ENCODE data around the gene ID3.

Gene ID3, protein sequence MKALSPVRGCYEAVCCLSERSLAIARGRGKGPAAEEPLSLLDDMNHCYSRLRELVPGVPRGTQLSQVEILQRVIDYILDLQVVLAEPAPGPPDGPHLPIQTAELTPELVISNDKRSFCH

DNA sequence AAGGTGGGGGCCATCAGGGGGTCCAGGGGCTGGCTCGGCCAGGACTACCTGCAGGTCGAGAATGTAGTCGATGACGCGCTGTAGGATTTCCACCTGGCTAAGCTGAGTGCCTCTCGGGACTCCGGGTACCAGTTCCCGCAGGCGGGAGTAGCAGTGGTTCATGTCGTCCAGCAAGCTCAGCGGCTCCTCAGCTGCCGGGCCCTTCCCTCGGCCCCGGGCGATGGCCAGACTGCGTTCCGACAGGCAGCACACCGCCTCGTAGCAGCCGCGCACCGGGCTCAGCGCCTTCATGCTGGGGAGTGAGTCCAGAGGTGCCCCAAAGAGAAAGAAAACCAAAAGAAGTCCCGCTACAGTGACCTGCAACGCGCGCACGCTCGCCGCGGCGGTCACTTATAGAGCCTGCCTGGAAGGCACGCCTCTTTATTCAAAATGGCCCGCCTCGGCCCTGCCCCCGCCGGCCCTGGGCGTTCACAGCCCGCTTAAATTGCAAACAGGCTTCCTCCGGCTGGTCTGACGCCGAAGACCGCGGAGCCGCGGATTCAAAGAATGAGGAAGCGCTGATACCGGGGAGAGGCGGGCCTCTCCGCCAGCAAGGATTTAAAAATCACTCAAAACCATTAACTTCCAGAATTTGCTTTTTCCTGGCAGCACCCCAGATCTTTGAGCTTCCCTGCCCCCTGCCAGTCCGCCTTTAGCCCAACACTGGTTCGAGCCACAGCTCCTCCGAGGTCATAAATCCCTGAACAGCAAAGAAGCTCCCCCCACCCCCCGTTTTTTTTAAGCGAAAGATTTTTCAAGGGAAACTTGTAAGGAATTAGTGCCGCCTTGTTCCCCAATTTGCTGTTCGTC is at the start of gene ID3:
ID3 (minus strand) TSS at position 366 of the 849 bp plus-strand sequence; CDS start at position 291, 75 bp downstream.
- in situ Hi-C loops (cut with MboI; ENCODE audit: low sequenced_read_pairs) = no loop called here

DNA sequence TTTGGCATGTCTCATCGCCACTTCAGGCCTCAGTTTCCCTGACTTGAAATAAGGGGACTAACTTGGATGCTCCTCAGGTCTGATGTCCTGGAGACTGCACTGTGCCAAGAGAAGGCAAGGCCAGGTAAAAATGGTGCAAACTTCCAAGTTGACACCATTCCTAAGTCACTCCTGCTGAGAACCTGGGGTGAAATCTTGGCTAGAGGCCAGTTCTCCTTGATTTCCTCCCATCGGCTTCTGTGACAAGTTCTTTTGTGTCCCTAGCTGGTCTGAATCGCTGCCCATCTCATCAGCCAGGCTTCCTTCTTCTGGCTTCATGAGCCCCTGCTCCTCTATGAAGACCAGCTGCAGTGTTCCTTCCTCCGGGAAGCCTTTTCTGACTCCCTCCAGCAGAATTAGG is 48.6 kb upstream of the ID3 start:
- in situ Hi-C loops (cut with MboI; ENCODE audit: low sequenced_read_pairs) = no loop called here

DNA sequence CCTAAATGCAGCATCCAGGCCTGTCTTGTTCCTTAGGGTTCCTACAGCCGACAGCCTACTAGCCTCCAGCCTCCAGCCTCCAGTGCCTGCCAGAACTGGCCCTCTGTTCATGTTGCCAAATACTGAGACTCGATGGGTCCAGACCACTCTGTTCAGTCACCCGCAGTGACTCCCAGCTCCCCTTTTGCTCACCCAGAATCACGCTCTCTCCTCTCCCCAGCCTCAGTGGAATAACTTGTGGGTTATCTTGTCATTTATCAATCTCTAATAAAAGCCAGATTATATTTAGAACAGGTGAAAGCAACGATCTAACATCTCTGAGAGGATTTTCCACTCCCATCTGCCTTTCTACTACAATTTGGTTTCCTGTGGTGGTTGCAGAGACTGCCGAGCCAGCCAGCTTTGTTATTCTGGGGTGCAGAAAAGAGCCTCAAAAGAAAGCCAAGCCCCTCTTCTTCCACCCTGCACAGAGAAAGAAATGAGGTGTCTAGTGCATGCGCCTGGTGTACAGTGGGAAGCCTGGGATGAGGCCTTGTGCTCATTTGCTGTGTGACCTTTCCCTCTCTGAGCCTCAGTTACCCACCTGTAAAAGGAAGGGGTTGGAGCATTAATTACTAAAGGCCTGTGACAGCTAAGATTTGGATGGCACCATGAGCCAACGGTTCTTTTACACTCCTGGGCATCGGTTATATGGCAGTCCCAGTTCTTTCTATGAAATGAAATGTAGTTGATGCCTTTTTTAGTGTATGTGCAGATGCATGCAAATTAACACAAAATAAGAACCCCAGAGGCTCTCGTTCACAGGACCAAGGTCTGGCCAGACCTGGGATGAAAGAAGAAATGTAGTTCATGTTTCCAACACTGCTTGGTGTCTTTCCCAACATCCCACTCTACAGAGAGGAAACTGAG is 42.9 kb upstream of the ID3 start:
- in situ Hi-C loops (cut with MboI; ENCODE audit: low sequenced_read_pairs) = no loop called here

DNA sequence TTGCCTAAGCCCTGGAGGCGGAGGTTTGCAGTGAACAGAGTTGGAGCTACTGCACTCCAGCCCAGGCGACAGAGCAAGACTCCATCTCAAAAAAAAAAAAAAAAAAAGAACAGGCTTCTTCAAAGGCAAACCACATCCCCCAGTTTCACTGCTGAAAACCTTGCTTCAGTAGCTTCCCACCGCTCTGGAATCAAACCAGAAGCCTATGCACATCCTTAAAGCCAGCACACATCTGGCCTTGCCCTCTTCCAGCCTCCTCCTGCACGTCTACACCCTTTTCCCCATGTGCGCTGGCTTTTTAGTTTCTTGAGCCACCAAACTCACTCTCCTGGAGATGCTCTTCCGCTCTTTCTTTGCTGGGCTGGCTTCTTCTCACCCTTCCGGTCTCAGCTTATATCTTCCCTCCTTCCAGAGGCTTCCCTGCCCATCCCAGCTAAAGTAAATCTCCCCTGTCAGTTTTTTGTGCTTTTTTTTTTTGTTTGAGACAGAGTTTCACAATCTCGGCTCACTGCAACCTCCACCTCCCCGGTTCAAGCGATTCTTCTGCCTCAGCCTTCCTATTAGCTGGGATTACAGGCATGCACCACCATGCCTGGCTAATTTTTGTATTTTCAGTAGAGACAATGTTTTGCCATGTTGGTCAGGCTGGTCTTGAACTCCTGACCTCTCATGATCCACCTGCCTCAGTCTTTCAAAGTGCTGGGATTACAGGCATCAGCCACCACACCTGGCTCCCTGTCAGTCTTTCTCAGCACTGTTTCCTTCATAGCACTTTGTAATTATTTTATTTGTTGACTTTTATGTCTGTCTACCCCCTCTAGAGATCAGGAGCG is 42.0 kb upstream of the ID3 start:
- in situ Hi-C loops (cut with MboI; ENCODE audit: low sequenced_read_pairs) = no loop called here

DNA sequence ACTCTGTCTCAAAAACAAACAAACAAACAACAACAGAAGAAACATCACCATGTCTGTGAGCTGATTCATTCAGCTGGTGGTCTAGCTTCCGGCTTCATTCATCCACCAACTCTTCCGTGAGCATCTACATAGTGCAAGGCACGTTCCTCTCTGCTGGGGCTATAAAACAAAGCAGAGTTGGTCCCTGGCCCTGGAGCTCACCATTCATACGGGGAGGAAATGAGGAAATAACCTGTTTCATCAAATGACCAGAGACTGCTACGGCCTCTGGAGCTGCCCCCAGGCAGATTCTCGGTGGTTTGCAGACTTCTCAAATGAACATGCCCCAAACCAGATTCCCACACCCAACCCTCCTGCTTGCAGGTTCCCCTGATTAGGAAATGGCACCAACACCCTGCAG is 41.0 kb upstream of the ID3 start:
- in situ Hi-C loops (cut with MboI; ENCODE audit: low sequenced_read_pairs) = no loop called here

DNA sequence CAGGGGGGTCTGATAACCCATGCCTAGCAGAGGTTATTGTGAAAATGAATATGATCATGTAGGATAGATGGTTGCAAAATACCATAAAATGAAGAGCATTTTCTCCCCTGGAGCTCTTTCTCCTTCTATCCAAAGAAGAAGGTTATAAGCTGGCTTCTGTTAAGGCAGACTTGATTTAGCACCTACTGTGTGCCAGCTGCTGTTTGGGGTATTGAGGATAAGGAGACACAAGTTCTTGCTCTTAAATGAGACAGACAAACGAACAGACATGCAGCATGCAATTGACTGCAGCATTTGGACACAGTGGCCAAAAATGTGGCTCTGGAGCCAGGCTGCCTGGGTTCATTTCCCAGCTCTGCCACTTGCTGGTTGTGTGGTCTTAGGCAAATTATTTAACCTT is 39.8 kb upstream of the ID3 start:
- in situ Hi-C loops (cut with MboI; ENCODE audit: low sequenced_read_pairs) = no loop called here

DNA sequence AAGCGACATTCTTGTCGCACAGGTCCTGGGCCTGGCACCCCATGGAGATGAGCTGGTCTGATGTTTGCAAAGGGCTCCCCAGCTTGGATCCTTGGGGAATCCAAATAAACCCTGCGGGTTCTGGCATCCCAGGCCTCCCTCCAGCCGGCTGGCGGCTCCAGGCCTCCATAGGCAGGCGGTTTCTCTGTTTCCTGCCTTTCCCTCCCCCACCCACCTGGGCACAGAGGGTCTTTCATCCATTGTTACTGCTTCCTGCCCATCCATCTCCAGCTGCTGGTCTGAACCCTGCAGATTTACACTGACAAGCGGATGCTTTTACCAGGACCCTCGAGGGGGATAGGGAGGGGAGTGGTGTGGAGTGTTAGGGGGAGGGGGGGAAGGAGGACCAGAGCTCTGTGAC is 39.1 kb upstream of the ID3 start:
- in situ Hi-C loops (cut with MboI; ENCODE audit: low sequenced_read_pairs) = no loop called here

DNA sequence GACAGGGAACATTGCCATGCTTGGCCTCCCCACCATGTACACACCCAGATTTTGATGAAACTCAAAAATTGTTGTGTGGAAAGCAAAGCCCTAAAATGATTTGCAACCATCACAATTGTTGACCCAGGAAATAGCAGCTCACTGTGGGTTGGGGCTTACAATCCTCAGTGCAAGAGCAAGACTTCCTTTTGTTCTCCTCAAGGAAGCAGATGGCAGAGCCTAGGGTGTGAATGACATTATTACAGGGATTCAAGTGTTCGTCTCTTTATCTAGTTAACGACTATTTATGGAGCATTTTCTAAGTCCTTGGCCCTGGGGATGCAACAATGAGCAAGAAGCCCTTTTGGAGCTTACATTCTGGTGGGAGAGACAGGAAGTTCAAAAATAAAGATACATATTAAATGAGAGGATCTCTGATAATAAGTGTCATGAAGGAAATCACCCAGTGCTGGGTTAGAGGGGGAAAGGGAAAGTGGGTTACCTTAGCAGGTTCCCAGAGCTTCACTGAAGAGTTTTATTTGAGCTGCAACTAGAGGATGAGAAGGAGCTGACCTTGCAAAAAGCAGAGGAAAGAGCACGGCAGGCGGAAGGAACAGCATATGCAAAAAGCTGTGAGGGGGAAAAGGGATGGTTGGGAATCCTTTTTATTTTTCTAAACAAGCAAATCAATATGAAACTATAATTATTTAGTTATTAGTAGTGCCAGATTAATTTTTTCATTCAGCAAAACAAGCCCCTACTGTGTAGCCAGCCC is 38.5 kb upstream of the ID3 start:
- in situ Hi-C loops (cut with MboI; ENCODE audit: low sequenced_read_pairs) = no loop called here

DNA sequence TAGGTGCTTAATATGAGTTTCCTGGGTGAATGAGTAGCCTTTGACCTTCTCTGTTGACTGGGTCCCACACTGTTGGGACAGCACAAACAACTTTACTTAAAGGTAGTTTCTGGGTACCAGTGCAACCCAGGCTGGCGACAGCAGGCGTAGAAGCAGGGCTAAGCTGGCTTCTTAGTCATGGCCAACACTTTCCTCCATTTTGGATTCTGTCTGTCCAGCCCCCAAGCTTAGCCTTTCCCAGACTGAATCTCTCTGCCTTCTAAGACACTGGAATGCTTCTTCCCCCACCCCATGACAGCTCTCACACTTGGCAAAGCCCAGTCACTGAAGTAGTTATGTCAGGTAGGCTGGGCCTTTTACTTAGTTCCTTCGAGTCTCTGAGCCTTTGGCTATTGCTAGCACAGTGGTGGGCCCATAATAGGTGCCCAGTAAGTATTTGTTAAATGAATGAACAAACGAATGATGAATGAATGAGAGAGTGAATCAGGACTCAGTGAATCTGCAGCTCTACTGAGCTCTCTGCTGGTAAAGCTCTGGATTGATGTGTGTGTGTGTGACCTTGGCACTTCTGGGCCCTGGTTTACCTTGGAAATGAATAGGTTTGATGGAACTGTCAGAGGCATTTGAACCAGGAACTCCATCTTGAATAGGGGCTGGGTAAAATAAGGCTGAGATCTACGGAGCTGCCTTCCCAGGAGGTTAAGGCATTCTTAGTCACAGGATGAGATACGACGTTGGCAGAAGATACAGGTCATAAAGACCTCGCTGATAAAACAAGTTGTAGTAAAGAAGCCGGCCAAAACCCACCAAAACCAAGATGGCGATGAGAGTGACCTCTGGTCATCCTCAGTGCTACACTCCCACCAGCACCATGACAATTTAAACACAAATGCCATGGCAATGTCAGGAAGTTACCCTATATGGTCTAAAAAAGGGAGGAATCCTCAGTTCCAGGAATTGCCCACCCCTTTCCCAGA is 37.4 kb upstream of the ID3 start:
- in situ Hi-C loops (cut with MboI; ENCODE audit: low sequenced_read_pairs) = no loop called here

DNA sequence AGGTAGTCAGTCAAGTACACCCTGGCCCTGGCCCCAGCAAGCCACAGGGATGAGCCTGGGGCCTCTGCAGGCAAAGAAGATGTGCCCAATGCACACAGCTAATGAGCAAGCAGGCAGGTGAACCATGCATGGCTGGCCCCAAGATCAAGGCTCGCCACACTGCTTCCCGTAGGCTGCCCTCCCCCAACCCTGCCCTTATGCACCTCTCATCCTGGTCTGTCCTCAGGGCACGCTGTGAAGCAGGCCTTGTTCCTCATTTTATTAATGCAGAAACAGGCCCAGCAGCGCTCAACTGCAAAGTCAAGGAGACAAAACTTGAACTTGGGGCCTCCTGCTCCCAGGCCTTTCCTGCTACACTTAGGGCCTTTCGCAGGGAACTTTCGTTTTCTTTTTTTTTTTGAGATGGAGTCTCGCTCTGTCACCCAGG is 35.6 kb upstream of the ID3 start:
- in situ Hi-C loops (cut with MboI; ENCODE audit: low sequenced_read_pairs) = no loop called here

DNA sequence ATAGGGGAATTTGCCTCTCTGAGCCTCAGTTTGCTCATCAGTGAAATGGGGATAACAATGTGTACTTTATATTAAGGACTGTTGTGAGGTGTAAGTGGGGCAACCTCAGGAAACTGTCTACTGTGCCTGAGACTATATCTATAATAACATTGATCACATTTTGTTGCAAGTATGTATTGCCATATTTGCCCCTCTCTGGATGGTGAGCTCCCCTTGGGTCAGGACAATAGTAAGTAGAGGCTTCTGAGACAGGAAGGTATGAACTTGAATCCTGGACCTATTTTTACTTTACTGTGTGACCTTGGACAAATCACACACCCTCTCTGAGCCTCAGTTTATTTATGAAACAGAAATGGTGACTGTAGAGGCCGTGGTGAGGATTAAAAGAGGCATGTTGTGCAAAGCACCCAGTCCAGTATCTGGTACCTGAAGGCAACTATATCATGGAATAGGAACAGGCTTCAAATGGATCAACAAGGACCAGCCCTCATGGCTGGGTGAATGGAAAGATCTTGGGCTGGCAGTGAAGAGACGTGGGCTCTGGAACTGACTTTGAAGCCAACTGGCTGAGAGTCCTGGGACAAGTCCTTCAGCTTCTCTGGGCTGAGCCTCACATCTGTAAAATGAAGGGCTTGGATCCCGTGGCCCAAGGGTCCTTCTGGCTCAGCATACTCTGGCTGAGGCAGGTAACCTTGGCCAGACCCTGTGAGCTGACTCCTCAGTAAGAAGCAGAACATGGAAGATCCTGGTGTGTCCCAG is 35.0 kb upstream of the ID3 start:
- in situ Hi-C loops (cut with MboI; ENCODE audit: low sequenced_read_pairs) = no loop called here

DNA sequence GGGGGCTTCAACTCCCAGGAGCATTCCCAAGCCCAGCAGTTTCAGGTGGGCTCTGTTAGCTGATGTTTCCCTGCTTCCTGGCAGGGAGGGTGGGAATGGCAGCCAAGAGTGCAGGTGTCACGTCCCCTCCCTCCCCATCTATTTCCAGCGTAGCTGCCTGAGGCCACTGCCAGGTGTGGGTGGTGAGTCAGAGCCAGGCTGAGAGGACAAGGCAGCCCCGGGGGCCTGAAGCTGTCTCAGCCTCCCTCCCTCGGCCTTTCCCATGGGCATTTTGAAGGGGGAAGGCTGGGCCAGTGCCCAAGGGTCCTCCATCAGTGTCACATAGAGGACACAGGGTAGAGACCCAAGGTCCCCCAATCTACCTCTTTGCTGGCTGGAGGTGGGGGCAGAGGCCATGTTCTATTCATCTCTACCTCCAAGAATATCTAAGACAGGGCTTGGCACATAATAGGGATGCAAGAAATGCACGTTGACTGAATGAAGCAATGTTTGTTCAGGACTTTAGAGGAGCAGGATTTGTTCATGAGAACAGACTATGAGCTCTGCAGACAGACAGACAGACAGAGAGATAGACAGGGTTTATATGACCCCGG is 34.4 kb upstream of the ID3 start:
- in situ Hi-C loops (cut with MboI; ENCODE audit: low sequenced_read_pairs) = no loop called here

DNA sequence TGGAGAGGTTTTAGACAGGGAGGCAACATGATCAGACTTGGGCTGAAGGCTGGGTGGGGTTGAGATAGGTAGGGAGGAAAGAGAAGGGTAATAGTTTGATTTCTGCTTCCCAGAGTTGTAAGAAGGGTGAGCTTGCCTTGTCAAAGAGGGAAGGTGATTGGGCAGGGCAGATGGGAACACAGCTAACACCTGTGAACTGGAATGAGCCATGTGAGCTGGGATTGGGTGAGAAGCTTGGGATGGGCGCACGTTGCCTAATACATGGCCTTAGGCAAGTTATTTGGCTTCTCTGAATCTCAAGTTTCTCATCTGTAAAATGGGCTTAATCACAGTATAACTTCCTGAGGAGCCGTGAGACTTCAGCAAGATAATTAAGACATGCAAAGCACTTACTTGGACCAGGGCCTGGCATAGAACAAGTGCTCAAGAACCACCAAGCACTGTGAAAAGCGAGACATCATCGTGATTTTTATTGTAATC is 33.8 kb upstream of the ID3 start:
- in situ Hi-C loops (cut with MboI; ENCODE audit: low sequenced_read_pairs) = no loop called here

DNA sequence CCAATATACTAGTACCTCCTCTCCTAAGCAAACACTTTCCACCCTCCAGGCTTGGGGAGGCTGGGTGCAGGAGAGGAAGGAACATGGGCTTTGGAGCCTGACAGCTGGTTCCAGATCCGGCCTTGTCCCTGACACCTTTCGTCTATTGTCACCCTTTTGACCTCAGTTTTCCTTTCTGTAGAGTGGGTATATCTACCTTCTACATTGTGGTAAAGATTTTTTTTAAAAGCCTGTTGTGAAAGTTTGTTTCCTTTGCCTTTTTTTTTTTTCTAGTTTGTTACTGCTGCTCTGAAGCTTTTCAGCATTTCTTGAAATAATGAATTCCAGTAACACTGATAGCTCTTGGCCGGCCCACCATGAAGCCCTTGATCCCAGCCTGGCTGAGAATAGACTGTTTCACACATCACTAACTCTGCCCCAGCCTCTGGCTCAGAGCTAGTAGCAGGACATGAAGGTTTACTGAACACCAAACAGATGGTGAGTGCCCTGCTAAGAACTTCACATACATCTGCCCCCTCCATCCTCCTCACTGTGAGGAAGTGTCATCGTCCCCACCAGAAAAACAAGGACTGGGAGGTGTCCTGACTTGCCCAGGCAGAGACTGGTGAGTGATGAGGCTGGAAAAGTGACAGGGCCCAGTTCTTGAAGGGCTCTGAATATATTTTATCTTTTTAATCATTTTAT is 33.0 kb upstream of the ID3 start:
- in situ Hi-C loops (cut with MboI; ENCODE audit: low sequenced_read_pairs) = no loop called here

DNA sequence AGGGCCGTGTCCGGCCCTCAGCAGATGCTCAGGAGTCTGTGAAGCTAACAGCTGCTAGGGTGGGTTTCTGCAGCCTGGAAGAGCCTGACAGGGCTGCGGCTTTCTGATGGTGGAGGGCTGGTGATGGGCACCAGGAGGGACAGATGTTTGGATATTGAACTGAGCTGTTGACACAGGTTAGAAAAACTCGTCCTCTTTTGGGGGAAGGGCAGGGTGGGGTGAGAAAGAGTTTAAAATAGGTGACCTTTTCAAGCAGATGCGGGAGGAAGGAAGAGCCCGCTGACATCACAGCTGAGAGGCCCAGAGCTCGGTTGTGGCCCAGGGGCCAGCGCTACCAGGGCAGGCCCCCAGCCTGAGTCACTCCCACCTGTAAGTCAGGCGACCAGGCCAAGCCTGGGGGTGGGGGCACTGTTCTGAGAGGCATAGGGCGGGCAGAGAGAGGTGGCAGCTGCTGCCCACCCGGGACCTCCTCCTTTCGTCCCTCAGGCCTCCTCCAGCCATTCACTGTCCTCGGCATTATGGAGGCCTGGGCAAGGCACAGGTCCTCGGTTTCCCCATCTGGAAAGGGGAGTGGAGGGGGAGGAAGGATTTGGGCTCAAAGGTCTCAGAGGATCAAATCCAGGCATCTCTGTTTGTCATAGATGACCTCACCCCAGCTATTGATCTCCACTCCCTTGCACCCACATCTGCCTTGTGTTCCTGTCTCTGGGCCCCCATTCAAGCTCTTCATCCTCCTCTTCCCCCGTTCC is 32.3 kb upstream of the ID3 start:
- in situ Hi-C loops (cut with MboI; ENCODE audit: low sequenced_read_pairs) = no loop called here

DNA sequence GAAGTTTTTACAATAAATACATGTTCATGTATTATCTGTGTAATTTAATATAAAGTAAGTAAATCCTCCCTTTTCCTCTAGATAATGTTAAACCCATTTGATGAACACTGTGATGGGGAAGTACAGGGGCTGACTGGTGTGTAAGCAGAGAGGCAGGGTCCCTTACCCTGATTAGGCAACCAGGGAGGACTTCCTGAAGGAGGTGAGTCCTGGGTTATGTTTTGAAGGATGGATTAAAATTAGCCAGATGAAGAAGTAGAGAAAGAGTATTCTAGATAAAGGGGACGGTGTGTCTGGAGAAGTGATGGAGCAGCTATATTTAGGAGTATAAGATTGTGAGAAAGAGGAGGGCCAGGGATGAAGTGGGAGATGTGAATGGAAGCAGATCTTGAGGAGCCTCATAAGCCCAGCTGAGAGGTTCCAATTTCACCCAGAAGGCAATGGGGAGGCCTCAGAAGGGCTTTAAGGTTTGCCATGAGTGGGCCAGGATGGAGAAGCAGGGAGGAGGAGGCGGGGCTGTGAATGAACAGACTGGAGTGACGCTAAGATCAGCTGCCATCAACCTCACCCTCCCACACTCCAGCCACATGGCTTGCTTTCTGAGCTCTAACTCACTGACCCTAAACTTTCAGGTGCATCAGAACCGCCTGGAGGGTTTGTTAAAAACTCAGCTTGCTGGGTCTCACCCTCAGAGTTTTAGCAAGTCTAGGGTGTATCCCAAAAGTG is 30.9 kb upstream of the ID3 start:
- in situ Hi-C loops (cut with MboI; ENCODE audit: low sequenced_read_pairs) = no loop called here
